ENCODE data around the gene DOCK3.
"Not testable (repeated sequence)": the region's sequence is repeated elsewhere in the genome, so short reads cannot be mapped to it uniquely, and the experiment has no call there.

DOCK3 gene

GRCh38 chr3:51224843-51225242 is 550.1 kb downstream of the DOCK3 start:
- DNase-seq (ENCODE audit: low read depth in 2 of 2), result no peak

DNA sequence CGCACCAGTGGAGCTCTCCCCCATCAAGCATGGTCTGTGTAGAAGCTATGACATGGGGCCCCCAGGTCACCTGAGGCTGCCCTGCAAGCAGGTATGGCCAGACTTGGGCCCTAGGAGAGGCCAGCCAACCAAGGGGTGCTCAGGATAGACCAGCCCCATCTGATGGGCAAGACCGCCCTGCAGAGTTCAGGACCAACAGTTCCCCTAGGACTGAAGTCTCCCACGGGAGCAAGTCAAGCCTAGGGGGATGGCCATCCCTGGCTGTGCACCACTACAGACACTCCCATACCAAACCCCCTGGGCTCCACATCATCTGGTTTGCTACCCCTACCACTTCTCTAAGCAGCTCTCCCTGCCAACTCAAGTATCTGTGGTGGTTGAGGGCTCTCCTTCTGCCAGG is 568.2 kb downstream of the DOCK3 start:
- no peak for DNase-seq (ENCODE audit: low read depth in 2 of 2)

GRCh38 chr3:51243924-51244323 is 569.2 kb downstream of the DOCK3 start:
- no peak for DNase-seq (ENCODE audit: low read depth in 2 of 2)

DNA sequence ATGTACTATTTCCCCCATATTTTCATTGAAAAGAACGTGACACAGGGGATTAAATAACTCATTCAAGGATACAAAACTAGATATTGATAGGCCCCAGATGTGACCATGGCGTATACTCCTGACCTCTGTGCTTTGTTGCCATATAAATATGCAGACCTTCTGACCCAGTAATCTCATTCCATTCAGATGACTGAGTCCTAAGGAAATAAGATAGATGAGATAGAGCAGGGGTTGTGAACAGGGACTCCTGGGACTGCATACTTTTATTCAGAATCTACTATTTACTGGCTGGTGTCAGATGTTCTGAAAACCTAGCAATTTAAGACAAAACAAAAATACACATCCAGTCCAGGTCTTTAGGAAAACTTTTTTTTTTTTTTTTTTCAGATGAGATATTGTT is 571.1 kb downstream of the DOCK3 start:
- no peak for DNase-seq (ENCODE audit: low read depth in 2 of 2)

GRCh38 chr3:51257870-51258269 is 583.1 kb downstream of the DOCK3 start:
- DNase-seq (ENCODE audit: low read depth in 2 of 2), result no peak

GRCh38 chr3:51264166-51264565 is 589.4 kb downstream of the DOCK3 start:
- DNase-seq (ENCODE audit: low read depth in 2 of 2), result not testable (repeated sequence)

DNA sequence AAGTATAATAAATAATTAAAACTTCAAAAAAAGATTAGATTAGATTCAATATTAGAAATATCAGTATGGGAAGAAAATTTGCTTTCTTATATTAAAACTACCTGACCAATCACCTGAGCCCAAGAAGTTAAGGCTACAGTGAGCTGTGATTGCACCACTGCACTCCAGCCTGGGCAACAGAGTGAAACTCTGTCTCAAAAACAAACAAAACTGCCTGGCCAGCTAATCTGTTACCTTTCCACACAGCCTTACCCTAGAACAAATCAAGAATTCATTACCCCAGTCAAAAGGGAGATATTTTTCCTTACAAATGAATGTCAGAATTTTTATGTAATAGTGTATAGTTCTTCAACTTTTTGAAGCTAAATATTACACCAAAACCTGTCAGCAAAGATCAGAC is 593.4 kb downstream of the DOCK3 start:
- no peak for DNase-seq (ENCODE audit: low read depth in 2 of 2)

- no peak for DNase-seq (ENCODE audit: low read depth in 2 of 2)
Measured at GRCh38 chr3:51269466-51269865, 594.7 kb downstream of the DOCK3 start.

DNA sequence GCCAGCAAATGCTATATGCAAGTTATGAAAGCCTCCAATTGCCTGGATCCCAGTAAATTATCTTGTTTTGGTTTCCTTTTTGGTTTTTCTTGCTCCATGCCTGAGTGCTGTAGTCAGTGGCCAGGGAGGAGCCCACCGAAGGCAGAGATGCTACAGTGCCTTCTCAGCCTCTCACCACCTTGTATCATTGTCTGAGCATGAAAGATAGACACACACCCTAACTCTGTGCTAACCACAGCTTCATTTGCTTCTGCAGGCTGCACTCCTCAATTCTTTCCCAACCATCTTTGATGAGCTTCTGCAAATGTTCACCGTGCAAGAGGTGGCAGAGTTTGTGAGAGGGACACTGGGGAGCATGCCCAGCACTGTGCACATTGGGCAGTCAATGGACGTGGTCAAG is 595.8 kb downstream of the DOCK3 start:
- no peak for DNase-seq (ENCODE audit: low read depth in 2 of 2)

- DNase-seq (ENCODE audit: low read depth in 2 of 2), result no peak
Measured at GRCh38 chr3:51271172-51271571, 596.4 kb downstream of the DOCK3 start.

DNA sequence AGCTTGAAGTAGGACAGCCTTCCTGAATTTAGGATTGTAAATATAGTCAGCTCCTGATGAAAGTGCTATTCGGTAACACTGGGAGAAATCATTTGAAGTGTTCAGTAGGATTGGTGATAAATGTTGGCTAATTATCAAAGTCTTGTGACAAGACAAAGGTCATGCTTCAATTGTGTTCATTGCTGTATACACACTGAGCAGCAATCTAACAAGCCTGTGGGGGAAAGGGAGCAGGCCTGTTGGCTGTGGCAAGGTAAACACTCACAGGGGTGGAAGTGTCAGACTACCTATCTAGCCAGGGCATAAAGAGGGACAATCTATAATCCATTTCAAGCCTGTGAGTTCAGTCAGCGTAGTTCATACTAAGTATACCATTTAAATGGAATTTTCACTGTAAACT is 599.3 kb downstream of the DOCK3 start:
- no peak for DNase-seq (ENCODE audit: low read depth in 2 of 2)

DNA sequence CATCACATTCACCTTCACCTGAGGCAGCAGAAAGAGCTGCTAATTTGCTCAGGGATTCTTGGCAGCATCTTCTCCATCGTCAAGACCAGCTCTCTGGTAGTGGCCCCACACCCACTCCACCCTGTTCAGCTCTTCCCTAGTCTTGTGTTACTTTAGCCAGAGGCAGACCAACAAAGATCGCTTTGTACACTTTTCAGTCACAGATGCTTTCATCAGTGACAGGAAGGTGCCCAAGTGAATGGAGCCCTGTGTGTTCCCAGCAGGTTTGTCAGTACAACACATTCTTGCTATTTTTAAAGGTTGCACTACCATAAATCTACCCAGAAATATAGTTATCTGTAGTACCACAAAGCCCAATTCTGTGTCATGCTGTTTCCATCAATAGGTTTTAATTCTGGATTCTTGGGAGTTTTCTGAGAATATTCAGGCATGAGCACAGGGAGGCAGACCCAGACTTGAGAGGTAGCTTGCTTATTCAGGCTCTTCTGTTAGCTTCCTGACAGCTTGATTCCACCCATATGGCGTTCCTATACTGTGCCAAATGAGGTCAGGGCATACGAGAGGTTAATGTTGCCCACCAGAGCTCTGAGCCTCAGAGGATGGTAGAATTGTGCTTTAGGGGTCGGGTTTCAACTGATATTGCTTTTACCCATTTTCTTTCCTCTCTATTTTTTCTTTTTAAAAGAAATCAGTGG is 600.5 kb downstream of the DOCK3 start:
- DNase-seq (ENCODE audit: low read depth in 2 of 2), result no peak

- no peak for DNase-seq (ENCODE audit: low read depth in 2 of 2)
Measured at GRCh38 chr3:51276046-51276445, 601.3 kb downstream of the DOCK3 start.

- no peak for DNase-seq (ENCODE audit: low read depth in 2 of 2)
Measured at GRCh38 chr3:51279448-51279847, 604.7 kb downstream of the DOCK3 start.

GRCh38 chr3:51280176-51280575 is 605.4 kb downstream of the DOCK3 start:
- DNase-seq (ENCODE audit: low read depth in 2 of 2), result no peak

DNA sequence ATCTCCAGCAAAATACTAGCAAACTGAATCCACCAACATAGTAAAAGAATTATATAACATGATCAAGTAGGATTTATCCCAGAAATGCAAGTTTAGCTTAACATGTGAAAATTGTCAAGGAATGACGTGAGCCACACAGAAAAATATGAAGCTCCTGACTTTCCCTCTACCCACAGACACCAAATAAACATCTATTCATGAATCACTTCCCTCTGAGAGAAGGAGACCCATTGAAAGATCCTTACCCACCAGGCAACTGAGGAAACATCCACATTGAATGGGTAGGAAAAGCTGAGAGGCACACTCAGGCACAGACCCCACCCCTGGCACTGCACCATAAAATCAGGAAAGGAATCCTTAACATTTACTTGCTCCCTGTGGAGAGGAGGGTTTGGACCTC is 608.2 kb downstream of the DOCK3 start:
- no peak for DNase-seq (ENCODE audit: low read depth in 2 of 2)

GRCh38 chr3:51283421-51283820 is 608.7 kb downstream of the DOCK3 start:
- DNase-seq (ENCODE audit: low read depth in 2 of 2), result no peak

GRCh38 chr3:51295625-51296024 is 620.9 kb downstream of the DOCK3 start:
- no peak for DNase-seq (ENCODE audit: low read depth in 2 of 2)

DNA sequence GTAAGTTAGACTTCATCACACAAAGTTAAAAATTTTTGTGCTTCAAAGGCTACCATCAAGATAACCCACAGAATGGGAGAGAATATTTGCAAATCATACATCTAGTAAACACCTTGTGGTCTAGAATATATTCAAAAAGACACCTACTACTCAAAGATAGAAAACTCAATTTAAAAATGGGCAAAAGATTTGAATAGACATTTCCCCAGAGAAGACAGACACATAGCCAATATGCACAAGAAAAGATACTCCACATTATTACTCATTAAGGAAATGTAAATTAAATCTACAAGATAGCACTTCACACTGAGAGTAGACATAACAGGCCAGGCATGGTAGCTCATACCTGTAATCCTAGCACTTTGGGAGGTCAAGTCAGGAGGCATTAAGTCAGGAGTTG is 622.6 kb downstream of the DOCK3 start:
- DNase-seq (ENCODE audit: low read depth in 2 of 2), result no peak

DNA sequence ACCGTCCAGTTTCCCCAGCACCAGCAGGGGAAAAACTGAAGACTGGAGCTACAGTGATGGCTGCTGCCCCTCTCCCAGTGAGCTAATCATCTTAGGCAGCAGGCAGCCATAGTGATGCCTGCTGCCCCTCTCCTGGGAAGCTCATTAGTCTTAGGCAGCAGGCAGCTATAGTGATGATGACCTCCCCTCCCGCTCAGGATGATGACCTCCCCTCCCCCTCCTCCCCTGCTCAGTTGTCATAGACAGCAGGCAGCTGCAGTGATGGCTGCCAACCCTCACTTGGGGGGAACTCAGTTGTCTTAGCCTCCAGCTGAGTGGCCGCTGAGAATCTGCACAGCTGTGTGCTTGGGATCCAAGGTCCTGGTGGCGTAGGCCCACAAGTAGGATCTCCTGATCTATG is 629.5 kb downstream of the DOCK3 start:
- DNase-seq (ENCODE audit: low read depth in 2 of 2), result no peak

- no peak for DNase-seq (ENCODE audit: low read depth in 2 of 2)
Measured at GRCh38 chr3:51306093-51306492, 631.4 kb downstream of the DOCK3 start.

GRCh38 chr3:51307458-51307857 is 632.7 kb downstream of the DOCK3 start:
- DNase-seq (ENCODE audit: low read depth in 2 of 2), result no peak

DNA sequence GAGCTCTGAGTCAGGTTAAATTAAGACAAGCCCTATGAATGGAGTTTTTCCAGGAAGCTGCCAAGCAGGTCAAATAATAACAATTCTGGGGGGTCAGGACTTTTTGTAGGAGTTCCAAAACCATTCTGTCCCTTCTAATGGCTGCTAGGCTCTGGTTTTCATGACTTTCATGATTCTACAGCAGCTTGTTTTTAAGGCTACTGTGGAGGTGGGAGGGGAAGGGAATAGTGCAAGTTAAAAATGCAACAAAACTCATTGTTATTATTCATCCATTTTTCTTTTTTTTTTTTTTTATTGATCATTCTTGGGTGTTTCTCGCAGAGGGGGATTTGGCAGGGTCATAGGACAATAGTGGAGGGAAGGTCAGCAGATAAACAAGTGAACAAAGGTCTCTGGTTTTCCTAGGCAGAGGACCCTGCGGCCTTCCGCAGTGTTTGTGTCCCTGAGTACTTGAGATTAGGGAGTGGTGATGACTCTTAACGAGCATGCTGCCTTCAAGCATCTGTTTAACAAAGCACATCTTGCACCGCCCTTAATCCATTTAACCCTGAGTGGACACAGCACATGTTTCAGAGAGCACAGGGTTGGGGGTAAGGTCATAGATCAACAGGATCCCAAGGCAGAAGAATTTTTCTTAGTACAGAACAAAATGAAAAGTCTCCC is 633.3 kb downstream of the DOCK3 start:
- DNase-seq (ENCODE audit: low read depth in 2 of 2), result not testable (repeated sequence)

DNA sequence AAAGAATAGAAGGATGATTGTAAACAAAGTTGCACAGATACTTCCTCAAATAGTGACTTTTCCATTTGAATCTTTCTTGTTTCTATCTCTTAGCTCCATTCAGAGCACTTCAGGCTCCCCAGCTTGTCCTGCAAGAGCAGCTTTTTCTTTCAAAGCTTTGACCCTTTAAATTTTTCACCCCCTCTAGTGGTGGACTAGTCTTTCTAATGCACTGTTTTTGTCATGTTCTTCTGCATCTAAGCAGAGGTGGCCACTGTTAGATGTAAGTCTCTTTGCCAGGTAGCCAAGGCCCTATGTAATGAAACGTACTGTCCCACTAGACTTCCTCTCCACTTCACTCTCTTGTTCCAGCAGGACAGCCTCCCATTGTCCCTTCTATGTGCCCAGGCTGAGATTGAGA is 636.3 kb downstream of the DOCK3 start:
- no peak for DNase-seq (ENCODE audit: low read depth in 2 of 2)
